ENCODE data around the gene SRRD. TPM values are rescaled to one million over a fixed set of nuclear protein-coding genes. Genes with fewer than 3 reads are reported as not detected.

The SRRD gene
- total RNA-seq, 1 donor from 2014 or later: 34.4 TPM

DNA sequence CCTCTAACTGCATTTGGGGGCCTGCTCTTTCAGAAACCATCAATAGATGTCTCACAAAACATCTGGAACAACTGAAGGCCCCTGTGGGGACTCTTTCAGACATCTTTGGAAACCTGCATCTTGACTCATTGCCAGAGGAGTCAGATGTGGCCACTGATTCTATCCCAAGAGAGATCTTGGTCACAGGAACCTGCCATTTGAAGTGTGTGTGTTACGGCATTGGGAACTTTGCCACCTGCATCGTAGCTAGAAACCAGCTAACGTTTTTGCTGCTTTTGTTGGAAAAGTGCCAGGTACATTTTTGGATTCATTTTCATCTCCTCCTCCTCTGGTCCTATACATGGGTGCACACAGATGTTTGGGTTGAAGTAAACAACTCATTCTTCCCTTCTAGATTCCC, 4.3 kb downstream of the SRRD start:
- no peaks in the 10 kb centered on the region for H3K27me3 Mint-ChIP-seq (ENCODE audit: low read depth, unreplicated experiment)
- no peak overlapping the region for H3K9ac ChIP-seq (ENCODE audit: low read length)
- no peaks in the 10 kb centered on the region for H3K27me3 ChIP-seq (ENCODE audit: insufficient read depth, low read length)
- no peak overlapping the region for H3K4me2 ChIP-seq (ENCODE audit: low read length)
- H3K36me3 ChIP-seq (ENCODE audit: insufficient read depth, low read length): peaks cover 52% of the 10 kb centered on the region
- peaks cover 57% of the 10 kb centered on the region for H3K79me2 ChIP-seq (ENCODE audit: insufficient read depth, low read length)
- peaks cover 20% of the 10 kb centered on the region for H3K36me3 Mint-ChIP-seq (ENCODE audit: low read depth, unreplicated experiment)
- DNase-seq (ENCODE audit: low read depth) (no peak), FAIRE-seq (no peak)
- no peak overlapping the region for H3K27ac ChIP-seq (ENCODE audit: low read depth, low read length)
- no peaks in the 10 kb centered on the region for H4K20me1 ChIP-seq (ENCODE audit: insufficient read depth, low read length)
- no peak overlapping the region for H3K4me3 Mint-ChIP-seq (ENCODE audit: unreplicated experiment)
- TF ChIP-seq EZH2 (IDR thresholded peaks at IDR 0.05; ENCODE audit: insufficient read depth, low read length) (no peak), CTCF (IDR thresholded peaks at IDR 0.05; ENCODE audit: insufficient read depth, low read depth, low read length) (no peak)
- H3K27ac Mint-ChIP-seq (ENCODE audit: unreplicated experiment): no peak overlapping the region
- H2AFZ ChIP-seq (ENCODE audit: low read depth, low read length): no peak overlapping the region
- H3K9me3 ChIP-seq (ENCODE audit: insufficient read depth, low read depth, low read length): no peaks in the 10 kb centered on the region
- H3K4me1 ChIP-seq (ENCODE audit: insufficient read depth, low read length): peaks cover 14% of the 10 kb centered on the region
- peaks cover 18% of the 10 kb centered on the region for H3K4me1 Mint-ChIP-seq (ENCODE audit: low read depth, unreplicated experiment)
- H3K4me3 ChIP-seq (ENCODE audit: insufficient read depth, low read depth, low read length): no peak overlapping the region
- no peaks in the 10 kb centered on the region for H3K9me3 Mint-ChIP-seq (ENCODE audit: unreplicated experiment)

DNA sequence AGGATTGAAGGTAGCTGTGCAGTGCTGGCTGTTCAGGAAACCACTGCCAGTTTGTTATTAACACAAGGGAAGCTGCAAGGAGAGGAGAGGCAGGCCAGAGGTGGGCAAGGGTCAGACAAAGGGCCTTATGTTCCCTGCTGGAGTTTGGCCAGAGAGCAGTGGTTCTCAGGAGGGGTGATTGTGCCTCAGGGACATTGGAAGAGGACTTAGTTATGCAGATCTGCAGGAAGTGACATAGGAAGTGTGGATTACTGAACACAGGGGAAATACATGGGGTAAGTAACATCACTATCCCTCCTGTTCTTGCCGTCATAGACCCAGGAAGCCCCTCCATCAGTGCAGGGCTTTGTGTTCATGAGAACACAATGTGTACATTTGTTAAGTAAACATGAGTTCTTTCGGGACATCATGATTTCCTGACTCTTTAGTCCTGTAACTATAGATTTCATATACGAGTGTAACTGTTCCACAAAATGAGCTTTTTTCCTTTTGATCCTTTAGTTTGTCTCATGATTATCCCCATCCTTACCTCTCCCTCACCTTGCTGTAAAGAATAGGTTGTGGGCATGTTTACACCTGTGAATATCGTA, 5.9 kb downstream of the SRRD start:
- H3K27ac Mint-ChIP-seq (ENCODE audit: unreplicated experiment): no peak overlapping the region
- Histone ChIP-seq H3K9me3 (ENCODE audit: insufficient read depth, low read depth, low read length) (no peaks in the 10 kb centered on the region), H3K27ac (ENCODE audit: low read depth, low read length) (no peak overlapping the region), H3K79me2 (ENCODE audit: insufficient read depth, low read length) (peaks cover 44% of the 10 kb centered on the region), H2AFZ (ENCODE audit: low read depth, low read length) (no peak overlapping the region), H3K9ac (ENCODE audit: low read length) (no peak overlapping the region), H3K4me1 (ENCODE audit: insufficient read depth, low read length) (peaks cover 20% of the 10 kb centered on the region), H3K4me3 (ENCODE audit: insufficient read depth, low read depth, low read length) (no peak overlapping the region), H3K27me3 (ENCODE audit: insufficient read depth, low read length) (no peaks in the 10 kb centered on the region), H3K36me3 (ENCODE audit: insufficient read depth, low read length) (peaks cover 64% of the 10 kb centered on the region), H3K4me2 (ENCODE audit: low read length) (no peak overlapping the region), H4K20me1 (ENCODE audit: insufficient read depth, low read length) (no peaks in the 10 kb centered on the region)
- no peaks in the 10 kb centered on the region for H3K9me3 Mint-ChIP-seq (ENCODE audit: unreplicated experiment)
- no peaks in the 10 kb centered on the region for H3K27me3 Mint-ChIP-seq (ENCODE audit: low read depth, unreplicated experiment)
- DNase-seq (ENCODE audit: low read depth): no peak
- no peak for FAIRE-seq
- H3K4me1 Mint-ChIP-seq (ENCODE audit: low read depth, unreplicated experiment): peaks cover 24% of the 10 kb centered on the region
- peaks cover 35% of the 10 kb centered on the region for H3K36me3 Mint-ChIP-seq (ENCODE audit: low read depth, unreplicated experiment)
- TF ChIP-seq EZH2 (IDR thresholded peaks at IDR 0.05; ENCODE audit: insufficient read depth, low read length) (no peak), CTCF (IDR thresholded peaks at IDR 0.05; ENCODE audit: insufficient read depth, low read depth, low read length) (no peak)
- H3K4me3 Mint-ChIP-seq (ENCODE audit: unreplicated experiment): peak overlapping the region; percentile 21

DNA sequence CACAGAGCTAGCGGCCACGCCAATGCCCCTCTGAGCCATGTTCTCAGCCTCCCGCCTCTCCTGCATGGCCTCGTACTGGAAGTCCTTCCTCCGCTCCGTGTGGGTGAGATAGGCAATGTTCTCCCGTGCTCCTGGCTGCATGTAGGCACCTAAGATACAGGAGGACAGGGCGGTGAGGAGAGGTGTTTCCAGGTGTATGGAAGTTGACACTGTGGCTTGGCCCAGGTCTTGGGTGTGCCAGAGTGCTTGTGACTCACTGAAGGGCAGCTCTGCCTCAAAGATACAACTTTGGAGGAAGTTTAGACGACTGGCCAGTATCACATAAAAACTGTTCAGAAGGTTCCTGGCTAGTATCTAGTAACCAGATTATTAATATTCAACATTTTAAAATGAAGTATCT, 8.5 kb downstream of the SRRD start:
- FAIRE-seq (no peak), DNase-seq (ENCODE audit: low read depth) (no peak)
- Histone ChIP-seq H4K20me1 (ENCODE audit: insufficient read depth, low read length) (no peaks in the 10 kb centered on the region), H2AFZ (ENCODE audit: low read depth, low read length) (no peak overlapping the region), H3K27me3 (ENCODE audit: insufficient read depth, low read length) (no peaks in the 10 kb centered on the region), H3K4me3 (ENCODE audit: insufficient read depth, low read depth, low read length) (no peak overlapping the region), H3K36me3 (ENCODE audit: insufficient read depth, low read length) (peaks cover 87% of the 10 kb centered on the region), H3K9me3 (ENCODE audit: insufficient read depth, low read depth, low read length) (no peaks in the 10 kb centered on the region), H3K9ac (ENCODE audit: low read length) (no peak overlapping the region), H3K4me1 (ENCODE audit: insufficient read depth, low read length) (peaks cover 13% of the 10 kb centered on the region), H3K79me2 (ENCODE audit: insufficient read depth, low read length) (peaks cover 24% of the 10 kb centered on the region), H3K27ac (ENCODE audit: low read depth, low read length) (no peak overlapping the region), H3K4me2 (ENCODE audit: low read length) (no peak overlapping the region)
- Mint-ChIP-seq H3K9me3 (ENCODE audit: unreplicated experiment) (no peaks in the 10 kb centered on the region), H3K36me3 (ENCODE audit: low read depth, unreplicated experiment) (peaks cover 43% of the 10 kb centered on the region), H3K4me1 (ENCODE audit: low read depth, unreplicated experiment) (peaks cover 12% of the 10 kb centered on the region), H3K27me3 (ENCODE audit: low read depth, unreplicated experiment) (no peaks in the 10 kb centered on the region), H3K4me3 (ENCODE audit: unreplicated experiment) (no peak overlapping the region), H3K27ac (ENCODE audit: unreplicated experiment) (peak overlapping the region; percentile 47)
- TF ChIP-seq EZH2 (IDR thresholded peaks at IDR 0.05; ENCODE audit: insufficient read depth, low read length) (no peak), CTCF (IDR thresholded peaks at IDR 0.05; ENCODE audit: insufficient read depth, low read depth, low read length) (no peak)

All from astrocyte (in vitro differentiated cells and primary cell).